Nephron progenitor cell (in vitro differentiated cells): ENCODE measurements around the gene MIAT.

Experiments
- DNase-seq: peaks from one replicate; pipeline ENCODE4 v3.0.0; 2021
- H3K27ac Mint-ChIP-seq: 2 replicates; pipeline ENCODE4 v1.8.0; 2021; ENCODE audit warnings: mild to moderate bottlenecking, moderate library complexity, mixed read lengths
- H3K27me3 Mint-ChIP-seq: 2 replicates; pipeline ENCODE4 v1.8.0; 2021; ENCODE audit warnings: mild to moderate bottlenecking, low read depth, mixed read lengths; ENCODE audit not compliant: poor library complexity
- H3K36me3 Mint-ChIP-seq: 2 replicates; pipeline ENCODE4 v1.8.0; 2021; ENCODE audit warnings: low read depth, mixed read lengths
- H3K4me1 Mint-ChIP-seq: 2 replicates; pipeline ENCODE4 v1.8.0; 2021; ENCODE audit warnings: mixed read lengths
- H3K4me3 Mint-ChIP-seq: 2 replicates; pipeline ENCODE4 v1.8.0; 2021; ENCODE audit warnings: mild to moderate bottlenecking, moderate library complexity, mixed read lengths
- H3K9me3 Mint-ChIP-seq: 2 replicates; pipeline ENCODE4 v1.8.0; 2021; ENCODE audit warnings: mild to moderate bottlenecking, moderate library complexity, mixed read lengths
- TF ChIP-seq, protein P1 (sequence below): fragments of 200-600 bp; sonication (generic); IDR thresholded peaks from 2 replicates; pipeline ENCODE4 v1.5.0; 2021; ENCODE audit warnings: antibody characterized with exemption

The MIAT gene

DNA sequence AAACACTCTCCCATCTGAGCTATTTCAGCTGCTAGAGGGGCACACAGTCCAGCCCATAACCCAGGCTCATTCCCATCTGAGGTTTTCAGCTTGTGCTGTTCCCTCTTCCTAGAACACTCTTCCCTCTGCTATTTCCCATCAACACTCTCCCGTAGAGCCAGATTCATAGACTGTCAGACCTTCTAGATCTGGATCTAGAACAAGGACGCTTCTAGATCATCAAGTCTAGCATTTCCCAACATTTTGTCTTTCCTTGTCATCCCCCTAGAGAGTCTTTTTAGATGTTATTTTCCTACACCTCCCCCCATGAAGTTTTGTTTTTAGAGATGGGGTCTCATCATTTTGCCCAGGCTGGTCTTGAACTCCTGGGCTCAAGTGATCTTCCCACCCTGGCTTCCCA is 22.3 kb upstream of the MIAT start:
- H3K36me3 Mint-ChIP-seq, result no peaks in the 10 kb centered on the region
- no peak overlapping the region for H3K27ac Mint-ChIP-seq
- DNase-seq, result no peak
- peaks cover 9% of the 10 kb centered on the region for H3K27me3 Mint-ChIP-seq
- H3K4me3 Mint-ChIP-seq, result no peak overlapping the region
- TF ChIP-seq, protein P1, sequence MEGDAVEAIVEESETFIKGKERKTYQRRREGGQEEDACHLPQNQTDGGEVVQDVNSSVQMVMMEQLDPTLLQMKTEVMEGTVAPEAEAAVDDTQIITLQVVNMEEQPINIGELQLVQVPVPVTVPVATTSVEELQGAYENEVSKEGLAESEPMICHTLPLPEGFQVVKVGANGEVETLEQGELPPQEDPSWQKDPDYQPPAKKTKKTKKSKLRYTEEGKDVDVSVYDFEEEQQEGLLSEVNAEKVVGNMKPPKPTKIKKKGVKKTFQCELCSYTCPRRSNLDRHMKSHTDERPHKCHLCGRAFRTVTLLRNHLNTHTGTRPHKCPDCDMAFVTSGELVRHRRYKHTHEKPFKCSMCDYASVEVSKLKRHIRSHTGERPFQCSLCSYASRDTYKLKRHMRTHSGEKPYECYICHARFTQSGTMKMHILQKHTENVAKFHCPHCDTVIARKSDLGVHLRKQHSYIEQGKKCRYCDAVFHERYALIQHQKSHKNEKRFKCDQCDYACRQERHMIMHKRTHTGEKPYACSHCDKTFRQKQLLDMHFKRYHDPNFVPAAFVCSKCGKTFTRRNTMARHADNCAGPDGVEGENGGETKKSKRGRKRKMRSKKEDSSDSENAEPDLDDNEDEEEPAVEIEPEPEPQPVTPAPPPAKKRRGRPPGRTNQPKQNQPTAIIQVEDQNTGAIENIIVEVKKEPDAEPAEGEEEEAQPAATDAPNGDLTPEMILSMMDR, result no peak
- peaks cover 8% of the 10 kb centered on the region for H3K9me3 Mint-ChIP-seq
- peaks cover 23% of the 10 kb centered on the region for H3K4me1 Mint-ChIP-seq

DNA sequence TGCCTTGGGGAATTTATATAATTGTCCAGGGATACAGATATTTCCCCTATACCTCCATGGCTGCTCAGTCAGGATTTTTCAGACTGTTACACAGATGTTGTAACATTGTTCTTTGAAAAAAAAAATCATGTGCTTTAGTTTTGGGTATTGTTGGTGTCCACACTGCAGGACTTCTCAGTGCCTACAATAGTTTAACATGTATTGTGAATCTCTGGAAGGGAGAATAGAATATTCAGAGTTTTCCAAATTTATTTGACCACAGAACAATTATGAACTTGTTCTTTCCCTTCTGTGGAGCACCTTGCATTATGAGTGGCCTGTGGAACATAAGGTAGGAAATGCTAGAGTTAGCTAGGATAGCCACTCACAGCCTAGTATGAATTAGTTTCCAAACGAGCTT is 21.1 kb upstream of the MIAT start:
- peaks cover 33% of the 10 kb centered on the region for H3K4me1 Mint-ChIP-seq
- DNase-seq, result no peak
- TF ChIP-seq, protein P1, result no peak
- no peaks in the 10 kb centered on the region for H3K9me3 Mint-ChIP-seq
- peaks cover 11% of the 10 kb centered on the region for H3K27me3 Mint-ChIP-seq
- no peak overlapping the region for H3K27ac Mint-ChIP-seq
- H3K4me3 Mint-ChIP-seq, result no peak overlapping the region
- no peaks in the 10 kb centered on the region for H3K36me3 Mint-ChIP-seq

DNA sequence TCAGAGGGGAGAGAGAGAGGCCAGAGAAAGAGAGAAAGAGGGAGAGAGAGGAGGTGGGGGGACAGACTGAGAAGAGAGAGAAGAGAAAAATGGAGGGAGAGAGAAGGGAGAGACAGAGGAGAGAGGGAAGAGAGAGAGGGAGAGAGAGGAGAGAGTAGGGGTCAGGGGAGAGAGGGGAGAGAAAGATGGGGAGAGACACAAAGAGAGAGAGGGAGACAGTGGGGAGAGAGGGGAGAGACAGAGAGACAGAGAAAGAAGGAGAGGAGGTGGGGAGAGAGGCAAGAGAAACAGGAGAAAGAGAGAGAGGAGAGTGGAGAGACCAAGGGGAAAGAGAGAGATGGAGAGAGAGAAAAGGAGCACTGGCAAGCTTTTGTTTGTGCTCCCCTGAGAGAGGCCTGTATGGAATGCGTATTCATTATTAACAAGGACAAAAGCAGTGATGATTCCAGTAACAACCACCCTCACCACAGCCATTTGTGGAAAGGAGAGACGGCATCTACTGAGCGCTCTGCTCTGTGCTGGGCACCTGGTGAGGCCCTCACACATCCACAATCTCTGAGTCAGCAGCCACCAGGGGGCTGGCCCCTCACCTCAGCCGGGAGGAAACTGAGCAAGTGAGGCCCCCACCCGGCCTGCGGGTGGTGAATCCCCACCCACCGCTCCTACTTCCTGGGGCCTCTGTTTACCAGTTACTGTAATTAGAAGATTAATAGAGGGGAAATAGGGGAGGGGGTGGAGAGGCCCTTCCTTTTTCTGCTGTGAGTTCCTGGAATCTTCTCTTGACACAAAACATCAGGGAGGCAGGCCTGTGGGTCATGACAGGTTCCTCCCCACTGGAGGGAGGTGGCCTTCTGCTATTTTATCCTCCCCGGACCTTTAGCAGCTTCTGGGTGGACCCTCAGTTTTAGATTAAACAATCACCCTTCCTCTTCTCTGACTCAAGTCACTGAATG is 14.6 kb upstream of the MIAT start:
- peaks cover 39% of the 10 kb centered on the region for H3K27me3 Mint-ChIP-seq
- H3K9me3 Mint-ChIP-seq, result no peaks in the 10 kb centered on the region
- TF ChIP-seq, protein P1, result no peak
- no peak overlapping the region for H3K27ac Mint-ChIP-seq
- H3K4me3 Mint-ChIP-seq, result peak overlapping the region; percentile 39
- H3K36me3 Mint-ChIP-seq, result no peaks in the 10 kb centered on the region
- H3K4me1 Mint-ChIP-seq, result peaks cover 79% of the 10 kb centered on the region
- DNase-seq, result no peak

DNA sequence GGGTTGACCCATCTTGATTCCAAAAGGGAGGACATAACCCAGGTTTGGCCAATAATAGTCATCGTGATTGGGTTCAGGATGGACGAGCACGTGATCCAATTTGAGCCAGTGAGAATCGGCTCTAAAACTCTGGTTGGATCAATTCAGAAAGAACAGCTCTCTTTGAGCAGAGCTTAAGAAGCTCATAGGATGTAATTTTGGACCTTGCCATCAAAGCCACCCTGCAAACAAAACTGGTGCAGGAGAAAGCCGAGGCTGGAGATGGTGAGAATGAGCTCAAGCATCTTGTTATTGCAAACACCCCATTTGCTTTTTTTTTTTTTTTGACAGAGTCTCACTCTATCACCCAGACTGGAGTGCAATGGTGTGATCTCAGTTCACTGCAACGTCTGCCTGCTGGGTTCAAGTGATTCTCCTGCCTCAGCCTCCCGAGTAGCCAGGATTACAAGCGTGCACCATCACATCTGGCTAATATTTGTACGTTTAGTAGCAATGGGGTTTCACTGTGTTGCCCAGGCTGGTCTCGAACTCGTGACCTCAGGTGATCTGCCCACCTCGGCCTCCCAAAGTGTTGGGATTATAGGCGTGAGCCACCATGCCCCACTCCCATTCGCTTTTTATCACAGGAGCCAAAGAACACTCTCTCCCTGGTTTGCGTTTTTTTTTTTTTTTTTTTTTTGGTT is 13.8 kb upstream of the MIAT start:
- no peak overlapping the region for H3K4me3 Mint-ChIP-seq
- H3K27ac Mint-ChIP-seq, result no peak overlapping the region
- H3K27me3 Mint-ChIP-seq, result peaks cover 47% of the 10 kb centered on the region
- TF ChIP-seq, protein P1, result no peak
- no peaks in the 10 kb centered on the region for H3K9me3 Mint-ChIP-seq
- no peak for DNase-seq
- peaks cover 83% of the 10 kb centered on the region for H3K4me1 Mint-ChIP-seq
- no peaks in the 10 kb centered on the region for H3K36me3 Mint-ChIP-seq

DNA sequence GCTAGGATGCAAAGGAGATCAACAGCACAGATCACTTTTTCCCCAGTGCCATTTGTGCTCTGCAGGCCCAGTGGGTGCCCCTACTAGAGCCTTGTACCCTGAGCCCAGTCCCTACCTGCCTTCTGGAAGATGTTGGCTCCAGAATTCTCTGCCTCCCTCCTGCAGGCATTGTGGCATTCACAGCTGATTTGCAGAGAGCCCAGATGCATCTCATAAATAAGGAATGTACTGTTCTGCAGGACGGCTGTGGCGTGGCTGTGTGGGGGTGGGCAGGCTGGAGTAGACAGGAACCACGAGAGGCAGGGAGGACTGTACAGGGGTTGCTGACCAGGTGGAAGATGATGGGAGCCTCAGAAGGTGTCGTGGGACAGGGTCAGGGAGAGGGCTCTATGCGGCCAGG is 11.2 kb upstream of the MIAT start:
- Mint-ChIP-seq H3K4me1 (peaks cover 81% of the 10 kb centered on the region), H3K27me3 (peaks cover 68% of the 10 kb centered on the region), H3K36me3 (no peaks in the 10 kb centered on the region), H3K27ac (no peak overlapping the region), H3K4me3 (no peak overlapping the region), H3K9me3 (no peaks in the 10 kb centered on the region)
- TF ChIP-seq, protein P1, result no peak
- no peak for DNase-seq
